ENCODE data around the gene HIPK2.

GRCh38 chr7:139573871-139574270 is 203.9 kb downstream of the HIPK2 start:
- TF ChIP-seq CTCF (IDR thresholded peaks at IDR 0.05; ENCODE audit: low read length) (no peak), EZH2 (IDR thresholded peaks at IDR 0.05; ENCODE audit: borderline replicate concordance, low read length) (no peak)

All from OCI-LY1 (cell line).